ENCODE results near the gene IL4I1.

The IL4I1 gene

GRCh38 chr19:49849433-49850220, 47.1 kb downstream of the IL4I1 start:
- Histone ChIP-seq H3K4me2 (ENCODE audit: low read length) (peak overlapping the region; percentile 89), H3K9ac (ENCODE audit: low read depth, low read length) (no peak overlapping the region), H3K27me3 (ENCODE audit: control insufficient read depth, insufficient read depth, low read length) (no peaks in the 10 kb centered on the region), H3K4me1 (ENCODE audit: control insufficient read depth, insufficient read depth, low read length) (peaks cover 27% of the 10 kb centered on the region), H3K4me3 (ENCODE audit: low read length) (peak overlapping the region; percentile 85), H3K36me3 (ENCODE audit: insufficient read depth, low read length) (peaks cover 4% of the 10 kb centered on the region), H3K9me3 (replicated peaks; ENCODE audit: low read length) (no peaks in the 10 kb centered on the region)

GRCh38 chr19:49848938-49849337, 47.7 kb downstream of the IL4I1 start:
- Histone ChIP-seq H3K9ac (ENCODE audit: low read depth, low read length) (no peak overlapping the region), H3K4me2 (ENCODE audit: low read length) (no peak overlapping the region), H3K4me1 (ENCODE audit: control insufficient read depth, insufficient read depth, low read length) (peaks cover 27% of the 10 kb centered on the region), H3K9me3 (replicated peaks; ENCODE audit: low read length) (no peaks in the 10 kb centered on the region), H3K27me3 (ENCODE audit: control insufficient read depth, insufficient read depth, low read length) (no peaks in the 10 kb centered on the region), H3K4me3 (ENCODE audit: low read length) (no peak overlapping the region), H3K36me3 (ENCODE audit: insufficient read depth, low read length) (peaks cover 4% of the 10 kb centered on the region)

- H3K9ac ChIP-seq (ENCODE audit: low read depth, low read length) = no peak overlapping the region
- H3K27me3 ChIP-seq (ENCODE audit: control insufficient read depth, insufficient read depth, low read length) = no peaks in the 10 kb centered on the region
- H3K4me1 ChIP-seq (ENCODE audit: control insufficient read depth, insufficient read depth, low read length) = peaks cover 27% of the 10 kb centered on the region
- no peaks in the 10 kb centered on the region for H3K9me3 ChIP-seq (replicated peaks; ENCODE audit: low read length)
- peak overlapping the region; percentile 42 for H3K4me2 ChIP-seq (ENCODE audit: low read length)
- no peak overlapping the region for H3K4me3 ChIP-seq (ENCODE audit: low read length)
- H3K36me3 ChIP-seq (ENCODE audit: insufficient read depth, low read length) = peaks cover 4% of the 10 kb centered on the region
Observed at GRCh38 chr19:49847731-49848696, 48.7 kb downstream of the IL4I1 start.

- Histone ChIP-seq H3K9ac (ENCODE audit: low read depth, low read length) (no peak overlapping the region), H3K4me3 (ENCODE audit: low read length) (no peak overlapping the region), H3K4me2 (ENCODE audit: low read length) (no peak overlapping the region), H3K4me1 (ENCODE audit: control insufficient read depth, insufficient read depth, low read length) (peaks cover 16% of the 10 kb centered on the region), H3K36me3 (ENCODE audit: insufficient read depth, low read length) (peaks cover 4% of the 10 kb centered on the region), H3K27me3 (ENCODE audit: control insufficient read depth, insufficient read depth, low read length) (no peaks in the 10 kb centered on the region), H3K9me3 (replicated peaks; ENCODE audit: low read length) (no peaks in the 10 kb centered on the region)
Observed at GRCh38 chr19:49846408-49846807, 50.3 kb downstream of the IL4I1 start.

GRCh38 chr19:49845414-49845813, 51.3 kb downstream of the IL4I1 start:
- H3K4me1 ChIP-seq (ENCODE audit: control insufficient read depth, insufficient read depth, low read length) = peaks cover 16% of the 10 kb centered on the region

GRCh38 chr19:49844138-49845095, 52.3 kb downstream of the IL4I1 start:
- Histone ChIP-seq H3K4me3 (ENCODE audit: low read length) (no peak overlapping the region), H3K4me1 (ENCODE audit: control insufficient read depth, insufficient read depth, low read length) (peaks cover 11% of the 10 kb centered on the region), H3K4me2 (ENCODE audit: low read length) (no peak overlapping the region), H3K9me3 (replicated peaks; ENCODE audit: low read length) (no peaks in the 10 kb centered on the region), H3K36me3 (ENCODE audit: insufficient read depth, low read length) (peaks cover 16% of the 10 kb centered on the region), H3K27me3 (ENCODE audit: control insufficient read depth, insufficient read depth, low read length) (no peaks in the 10 kb centered on the region), H3K9ac (ENCODE audit: low read depth, low read length) (no peak overlapping the region)

More at GRCh38 chr19:49845414-49845813, 51.3 kb downstream of the IL4I1 start:
- Histone ChIP-seq H3K9ac (ENCODE audit: low read depth, low read length) (no peak overlapping the region), H3K4me2 (ENCODE audit: low read length) (no peak overlapping the region), H3K36me3 (ENCODE audit: insufficient read depth, low read length) (peaks cover 12% of the 10 kb centered on the region), H3K27me3 (ENCODE audit: control insufficient read depth, insufficient read depth, low read length) (no peaks in the 10 kb centered on the region), H3K4me3 (ENCODE audit: low read length) (no peak overlapping the region), H3K9me3 (replicated peaks; ENCODE audit: low read length) (no peaks in the 10 kb centered on the region)

- no peak overlapping the region for H3K4me2 ChIP-seq (ENCODE audit: low read length)
- H3K4me3 ChIP-seq (ENCODE audit: low read length) = no peak overlapping the region
- H3K4me1 ChIP-seq (ENCODE audit: control insufficient read depth, insufficient read depth, low read length) = peaks cover 5% of the 10 kb centered on the region
- peaks cover 27% of the 10 kb centered on the region for H3K36me3 ChIP-seq (ENCODE audit: insufficient read depth, low read length)
- no peak overlapping the region for H3K9ac ChIP-seq (ENCODE audit: low read depth, low read length)
- H3K9me3 ChIP-seq (replicated peaks; ENCODE audit: low read length) = no peaks in the 10 kb centered on the region
- H3K27me3 ChIP-seq (ENCODE audit: control insufficient read depth, insufficient read depth, low read length) = no peaks in the 10 kb centered on the region
Observed at GRCh38 chr19:49843265-49843664, 53.4 kb downstream of the IL4I1 start.

- Histone ChIP-seq H3K4me2 (ENCODE audit: low read length) (no peak overlapping the region), H3K27me3 (ENCODE audit: control insufficient read depth, insufficient read depth, low read length) (no peaks in the 10 kb centered on the region), H3K9ac (ENCODE audit: low read depth, low read length) (no peak overlapping the region), H3K4me1 (ENCODE audit: control insufficient read depth, insufficient read depth, low read length) (no peaks in the 10 kb centered on the region), H3K4me3 (ENCODE audit: low read length) (no peak overlapping the region), H3K9me3 (replicated peaks; ENCODE audit: low read length) (no peaks in the 10 kb centered on the region), H3K36me3 (ENCODE audit: insufficient read depth, low read length) (peaks cover 50% of the 10 kb centered on the region)
Observed at GRCh38 chr19:49840736-49841249, 55.9 kb downstream of the IL4I1 start.

DNA sequence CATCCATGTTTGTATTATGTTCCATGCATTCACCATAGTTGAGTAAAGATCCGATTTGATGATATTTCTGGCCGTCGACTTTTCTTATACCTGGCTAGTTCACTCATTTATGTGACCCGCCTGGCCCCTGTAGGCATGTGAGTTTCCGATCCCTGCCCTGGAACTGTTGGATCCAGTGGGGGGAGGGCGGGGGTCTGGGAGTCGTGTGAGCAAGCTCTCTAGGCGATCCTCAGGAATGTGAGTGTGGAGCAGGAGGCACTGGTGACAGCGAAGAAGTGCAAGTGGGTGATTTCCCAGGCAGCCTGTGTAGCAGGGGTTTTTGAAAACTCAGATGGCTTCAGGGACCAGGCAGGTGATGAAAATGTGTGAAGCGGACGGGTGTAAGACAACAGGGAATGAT, 56.4 kb downstream of the IL4I1 start:
- Histone ChIP-seq H3K36me3 (ENCODE audit: insufficient read depth, low read length) (peaks cover 50% of the 10 kb centered on the region), H3K27me3 (ENCODE audit: control insufficient read depth, insufficient read depth, low read length) (no peaks in the 10 kb centered on the region), H3K4me3 (ENCODE audit: low read length) (no peak overlapping the region), H3K9ac (ENCODE audit: low read depth, low read length) (no peak overlapping the region), H3K9me3 (replicated peaks; ENCODE audit: low read length) (no peaks in the 10 kb centered on the region), H3K4me2 (ENCODE audit: low read length) (no peak overlapping the region), H3K4me1 (ENCODE audit: control insufficient read depth, insufficient read depth, low read length) (no peaks in the 10 kb centered on the region)

- Histone ChIP-seq H3K27me3 (ENCODE audit: control insufficient read depth, insufficient read depth, low read length) (no peaks in the 10 kb centered on the region), H3K9ac (ENCODE audit: low read depth, low read length) (no peak overlapping the region), H3K9me3 (replicated peaks; ENCODE audit: low read length) (no peaks in the 10 kb centered on the region), H3K4me2 (ENCODE audit: low read length) (no peak overlapping the region), H3K36me3 (ENCODE audit: insufficient read depth, low read length) (peaks cover 56% of the 10 kb centered on the region), H3K4me1 (ENCODE audit: control insufficient read depth, insufficient read depth, low read length) (no peaks in the 10 kb centered on the region), H3K4me3 (ENCODE audit: low read length) (no peak overlapping the region)
Observed at GRCh38 chr19:49839713-49840112, 57.0 kb downstream of the IL4I1 start.

Measured in skeletal muscle satellite cell (primary cell).